Measurements from ENCODE around the gene RAPGEF5.

- TF ChIP-seq CTCF (IDR thresholded peaks at IDR 0.05) (no peak), POLR2A (IDR thresholded peaks at IDR 0.05) (no peak)
Observed at GRCh38 chr7:22210967-22211366, 146.0 kb downstream of the RAPGEF5 start.

Data from thyroid gland (tissue), 4 donors.